Measurements from ENCODE around the gene SNRNP70.
A peak's percentile ranks its signal among the peaks of the same experiment; 100 is the strongest.
"Not testable (repeated sequence)": the region's sequence is repeated elsewhere in the genome, so short reads cannot be mapped to it uniquely, and the experiment has no call there.

SNRNP70 gene

DNA sequence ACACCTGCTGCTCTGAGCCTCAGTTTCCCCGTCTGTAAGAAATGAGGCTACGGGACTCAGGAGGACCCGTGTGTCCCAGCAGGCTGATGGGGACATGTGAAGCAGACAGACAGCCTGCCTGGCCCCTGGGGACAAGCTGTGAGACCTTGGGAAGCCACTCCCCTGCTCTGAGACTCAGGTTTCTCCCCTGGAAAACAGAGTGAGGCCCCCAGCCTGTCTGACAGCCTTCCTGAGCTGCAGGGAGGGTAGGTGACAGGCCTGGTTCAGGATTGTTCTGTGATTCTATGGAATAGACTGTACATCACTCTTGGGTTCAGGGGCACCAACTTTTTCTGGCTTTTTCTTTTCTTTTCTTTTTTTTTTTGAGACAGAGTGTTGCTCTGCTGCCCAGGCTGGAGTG is 17.7 kb upstream of the SNRNP70 start:
- Histone ChIP-seq H3K4me3 (ENCODE audit: low read depth, low read length) (no peak overlapping the region), H3K9ac (ENCODE audit: low read depth, low read length) (no peak overlapping the region), H3K9me3 (ENCODE audit: control insufficient read depth, insufficient read depth, low read length) (no peaks in the 10 kb centered on the region), H3K4me1 (ENCODE audit: control insufficient read depth, insufficient read depth, low read length) (peaks cover 9% of the 10 kb centered on the region), H3K36me3 (ENCODE audit: control insufficient read depth, insufficient read depth, low read length) (no peaks in the 10 kb centered on the region), H3K27me3 (ENCODE audit: control insufficient read depth, insufficient read depth, low read length) (peaks cover 61% of the 10 kb centered on the region)

GRCh38 chr19:49069026-49069425 is 16.2 kb upstream of the SNRNP70 start:
- Histone ChIP-seq H3K4me1 (ENCODE audit: control insufficient read depth, insufficient read depth, low read length) (peaks cover 8% of the 10 kb centered on the region), H3K4me3 (ENCODE audit: low read depth, low read length) (no peak overlapping the region), H3K36me3 (ENCODE audit: control insufficient read depth, insufficient read depth, low read length) (no peaks in the 10 kb centered on the region), H3K27me3 (ENCODE audit: control insufficient read depth, insufficient read depth, low read length) (peaks cover 74% of the 10 kb centered on the region), H3K9me3 (ENCODE audit: control insufficient read depth, insufficient read depth, low read length) (no peaks in the 10 kb centered on the region), H3K9ac (ENCODE audit: low read depth, low read length) (no peak overlapping the region)

GRCh38 chr19:49070416-49070815 is 14.8 kb upstream of the SNRNP70 start:
- Histone ChIP-seq H3K27me3 (ENCODE audit: control insufficient read depth, insufficient read depth, low read length) (peaks cover 74% of the 10 kb centered on the region), H3K9ac (ENCODE audit: low read depth, low read length) (no peak overlapping the region), H3K9me3 (ENCODE audit: control insufficient read depth, insufficient read depth, low read length) (no peaks in the 10 kb centered on the region), H3K4me3 (ENCODE audit: low read depth, low read length) (no peak overlapping the region), H3K36me3 (ENCODE audit: control insufficient read depth, insufficient read depth, low read length) (no peaks in the 10 kb centered on the region), H3K4me1 (ENCODE audit: control insufficient read depth, insufficient read depth, low read length) (peaks cover 6% of the 10 kb centered on the region)

- Histone ChIP-seq H3K9ac (ENCODE audit: low read depth, low read length) (no peak overlapping the region), H3K36me3 (ENCODE audit: control insufficient read depth, insufficient read depth, low read length) (no peaks in the 10 kb centered on the region), H3K27me3 (ENCODE audit: control insufficient read depth, insufficient read depth, low read length) (peaks cover 58% of the 10 kb centered on the region), H3K9me3 (ENCODE audit: control insufficient read depth, insufficient read depth, low read length) (no peaks in the 10 kb centered on the region), H3K4me1 (ENCODE audit: control insufficient read depth, insufficient read depth, low read length) (no peaks in the 10 kb centered on the region), H3K4me3 (ENCODE audit: low read depth, low read length) (no peak overlapping the region)
Measured at GRCh38 chr19:49071860-49072547, 13.2 kb upstream of the SNRNP70 start.

DNA sequence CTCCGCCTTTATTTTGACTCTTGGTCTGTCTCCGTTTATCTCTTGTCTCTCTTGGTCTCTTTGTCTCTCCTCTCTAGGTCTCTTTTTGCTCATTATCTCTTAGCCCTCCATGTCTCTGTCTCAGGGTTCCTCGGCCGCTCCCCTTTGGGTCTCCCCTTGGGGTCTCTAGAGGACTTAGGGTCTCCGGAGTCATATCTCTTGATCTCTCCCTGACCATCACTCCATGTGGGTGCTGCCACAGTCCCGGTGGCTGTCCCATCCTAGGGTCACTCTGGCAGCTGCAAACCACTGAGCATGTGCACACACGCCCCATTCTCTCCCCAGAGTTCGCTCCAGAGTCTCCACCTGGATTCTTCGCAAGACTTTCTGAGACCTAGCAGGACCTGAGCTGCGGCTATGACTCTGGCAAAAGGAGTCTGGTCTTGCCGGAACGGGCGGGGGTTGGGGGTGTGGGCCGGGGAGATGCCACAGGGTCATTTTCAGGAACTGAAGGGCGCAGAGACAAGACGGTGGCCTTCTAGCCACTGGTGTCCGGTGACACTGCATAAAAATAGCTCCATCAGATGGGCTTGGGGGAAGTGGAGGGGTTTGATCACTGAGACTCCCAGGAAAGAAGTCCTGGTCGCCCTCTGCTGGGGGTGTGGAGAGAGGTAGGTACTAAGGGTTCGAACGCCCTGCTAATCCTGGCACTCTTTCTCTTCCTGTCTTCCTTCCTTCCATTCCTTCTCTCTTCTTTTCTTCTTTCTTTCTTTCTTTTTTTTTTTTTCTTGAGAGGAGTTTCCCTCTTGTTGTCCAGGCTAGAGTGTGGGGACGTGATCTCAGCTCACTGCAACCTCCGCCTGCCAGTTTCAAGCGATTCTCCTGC is 11.5 kb upstream of the SNRNP70 start:
- no peak overlapping the region for H3K4me3 ChIP-seq (ENCODE audit: low read depth, low read length)
- H3K36me3 ChIP-seq (ENCODE audit: control insufficient read depth, insufficient read depth, low read length), result no peaks in the 10 kb centered on the region
- no peak overlapping the region for H3K9ac ChIP-seq (ENCODE audit: low read depth, low read length)
- H3K4me1 ChIP-seq (ENCODE audit: control insufficient read depth, insufficient read depth, low read length), result no peaks in the 10 kb centered on the region
- no peaks in the 10 kb centered on the region for H3K9me3 ChIP-seq (ENCODE audit: control insufficient read depth, insufficient read depth, low read length)
- H3K27me3 ChIP-seq (ENCODE audit: control insufficient read depth, insufficient read depth, low read length), result peaks cover 44% of the 10 kb centered on the region

- not testable (repeated sequence) for H3K9ac ChIP-seq (ENCODE audit: low read depth, low read length); H3K36me3 ChIP-seq (ENCODE audit: control insufficient read depth, insufficient read depth, low read length); H3K9me3 ChIP-seq (ENCODE audit: control insufficient read depth, insufficient read depth, low read length); H3K4me3 ChIP-seq (ENCODE audit: low read depth, low read length); H3K4me1 ChIP-seq (ENCODE audit: control insufficient read depth, insufficient read depth, low read length)
- peaks cover 33% of the 10 kb centered on the region for H3K27me3 ChIP-seq (ENCODE audit: control insufficient read depth, insufficient read depth, low read length)
Measured at GRCh38 chr19:49074869-49075268, 10.4 kb upstream of the SNRNP70 start.

GRCh38 chr19:49080392-49080791 is 4.9 kb upstream of the SNRNP70 start:
- Histone ChIP-seq H3K27me3 (ENCODE audit: control insufficient read depth, insufficient read depth, low read length) (no peaks in the 10 kb centered on the region), H3K4me1 (ENCODE audit: control insufficient read depth, insufficient read depth, low read length) (no peaks in the 10 kb centered on the region), H3K9me3 (ENCODE audit: control insufficient read depth, insufficient read depth, low read length) (no peaks in the 10 kb centered on the region), H3K36me3 (ENCODE audit: control insufficient read depth, insufficient read depth, low read length) (peaks cover 1% of the 10 kb centered on the region), H3K4me3 (ENCODE audit: low read depth, low read length) (no peak overlapping the region), H3K9ac (ENCODE audit: low read depth, low read length) (no peak overlapping the region)

DNA sequence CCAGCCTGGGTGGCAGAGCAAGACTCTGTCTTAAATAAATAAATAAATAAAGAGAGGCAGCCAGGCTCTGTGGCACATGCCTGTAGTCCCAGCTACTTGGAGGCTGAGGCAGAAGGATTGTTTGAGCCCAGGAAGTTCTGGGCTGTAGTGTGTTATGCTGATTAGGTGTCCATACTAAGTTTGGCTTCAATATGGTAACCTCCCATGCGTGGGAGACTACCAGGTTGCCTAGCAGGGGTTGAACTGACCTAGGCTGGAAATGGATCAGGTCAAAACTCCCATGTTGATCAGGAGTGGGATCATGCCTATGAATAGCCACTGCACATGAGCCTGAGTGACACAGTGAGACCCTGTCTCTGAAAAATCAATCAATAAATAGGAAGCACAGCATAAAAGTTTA is 4.0 kb upstream of the SNRNP70 start:
- no peaks in the 10 kb centered on the region for H3K9me3 ChIP-seq (ENCODE audit: control insufficient read depth, insufficient read depth, low read length)
- H3K4me3 ChIP-seq (ENCODE audit: low read depth, low read length), result no peak overlapping the region
- H3K27me3 ChIP-seq (ENCODE audit: control insufficient read depth, insufficient read depth, low read length), result no peaks in the 10 kb centered on the region
- no peak overlapping the region for H3K9ac ChIP-seq (ENCODE audit: low read depth, low read length)
- H3K4me1 ChIP-seq (ENCODE audit: control insufficient read depth, insufficient read depth, low read length), result peaks cover under 1% of the 10 kb centered on the region
- peaks cover 4% of the 10 kb centered on the region for H3K36me3 ChIP-seq (ENCODE audit: control insufficient read depth, insufficient read depth, low read length)

GRCh38 chr19:49084206-49085019 is 838 bp upstream of the SNRNP70 start:
- peaks cover 3% of the 10 kb centered on the region for H3K4me1 ChIP-seq (ENCODE audit: control insufficient read depth, insufficient read depth, low read length)
- peaks cover 15% of the 10 kb centered on the region for H3K36me3 ChIP-seq (ENCODE audit: control insufficient read depth, insufficient read depth, low read length)
- H3K27me3 ChIP-seq (ENCODE audit: control insufficient read depth, insufficient read depth, low read length), result no peaks in the 10 kb centered on the region
- H3K4me3 ChIP-seq (ENCODE audit: low read depth, low read length), result peak overlapping the region; percentile 94
- no peak overlapping the region for H3K9ac ChIP-seq (ENCODE audit: low read depth, low read length)
- no peaks in the 10 kb centered on the region for H3K9me3 ChIP-seq (ENCODE audit: control insufficient read depth, insufficient read depth, low read length)

DNA sequence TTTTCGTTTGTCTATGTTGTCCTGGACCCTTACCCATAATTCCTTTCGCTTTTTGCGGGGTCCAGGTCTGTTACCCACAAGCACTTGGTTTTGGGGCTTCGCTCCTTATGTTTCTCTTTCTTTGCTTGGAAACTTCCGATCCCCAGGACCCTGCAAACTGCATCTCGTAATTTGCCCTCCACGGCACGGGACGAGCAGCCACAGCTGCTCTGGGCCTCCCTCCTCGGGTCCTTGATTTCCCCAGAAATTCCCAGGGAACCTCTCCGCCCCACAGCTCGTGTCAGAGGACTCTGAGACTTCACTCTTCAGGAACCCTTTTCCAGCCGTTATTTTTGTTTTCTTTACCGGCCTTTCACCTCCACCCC is 599 bp downstream of the SNRNP70 start:
- H3K36me3 ChIP-seq (ENCODE audit: control insufficient read depth, insufficient read depth, low read length), result peaks cover 25% of the 10 kb centered on the region

GRCh38 chr19:49086296-49086695 is 1.0 kb downstream of the SNRNP70 start:
- Histone ChIP-seq H3K9me3 (ENCODE audit: control insufficient read depth, insufficient read depth, low read length) (no peaks in the 10 kb centered on the region), H3K27me3 (ENCODE audit: control insufficient read depth, insufficient read depth, low read length) (no peaks in the 10 kb centered on the region), H3K9ac (ENCODE audit: low read depth, low read length) (peak overlapping the region; percentile 94), H3K4me3 (ENCODE audit: low read depth, low read length) (peak overlapping the region; percentile 94), H3K36me3 (ENCODE audit: control insufficient read depth, insufficient read depth, low read length) (peaks cover 26% of the 10 kb centered on the region), H3K4me1 (ENCODE audit: control insufficient read depth, insufficient read depth, low read length) (peaks cover 3% of the 10 kb centered on the region)

More for the DNA sequence above, 599 bp downstream of the SNRNP70 start:
- Histone ChIP-seq H3K9ac (ENCODE audit: low read depth, low read length) (peak overlapping the region; percentile 94), H3K9me3 (ENCODE audit: control insufficient read depth, insufficient read depth, low read length) (no peaks in the 10 kb centered on the region), H3K4me1 (ENCODE audit: control insufficient read depth, insufficient read depth, low read length) (peaks cover 3% of the 10 kb centered on the region), H3K27me3 (ENCODE audit: control insufficient read depth, insufficient read depth, low read length) (no peaks in the 10 kb centered on the region), H3K4me3 (ENCODE audit: low read depth, low read length) (peak overlapping the region; percentile 94)

Measured in iPS-15b (cell line).